D721Med (cell line): Measurements from ENCODE around the gene PDE7B.

ENCODE experiments used
- DNase-seq: peaks from one replicate; pipeline ENCODE4 v3.0.0; 2011; ENCODE audit warnings: low spot score; ENCODE audit not compliant: insufficient read length
- FAIRE-seq: peaks from 2 replicates; lab custom pipeline; 2011; peaks lifted over from hg19 to GRCh38; lab: Jason Lieb, UNC
- CTCF ChIP-seq: IDR thresholded peaks from 2 replicates; pipeline ENCODE4 v1.5.1; 2012; ENCODE audit warnings: mild to moderate bottlenecking, control low read depth; ENCODE audit not compliant: insufficient read depth; ENCODE audit errors: missing control alignments

Gene PDE7B

DNA sequence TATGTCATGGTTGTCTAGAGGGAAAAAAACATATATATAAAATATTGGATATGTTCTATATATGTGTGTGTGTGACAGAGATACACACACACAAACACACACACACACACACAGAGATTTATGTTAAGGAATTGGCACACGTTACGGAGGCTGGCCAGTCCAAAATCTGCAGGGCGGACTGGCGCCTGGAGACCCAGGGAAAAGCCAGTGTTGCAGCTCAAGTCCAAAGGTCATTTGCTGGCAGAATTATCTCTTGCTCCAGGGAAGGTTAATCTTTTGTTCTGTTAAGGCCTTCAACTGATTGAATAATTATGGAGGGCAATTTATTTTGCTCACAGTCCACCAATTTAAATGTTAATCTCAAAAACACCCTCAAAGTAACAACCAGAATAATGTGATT, 37.5 kb upstream of the PDE7B start:
- no peak for DNase-seq
- FAIRE-seq: no peak
- TF ChIP-seq CTCF: no peak

GRCh38 chr6:135815216-135815615, 36.3 kb upstream of the PDE7B start:
- DNase-seq (no peak), FAIRE-seq (no peak)
- no peak for TF ChIP-seq CTCF

GRCh38 chr6:135817035-135817434, 34.5 kb upstream of the PDE7B start:
- FAIRE-seq (no peak), DNase-seq (no peak)
- TF ChIP-seq CTCF: no peak

- FAIRE-seq: no peak
- no peak for TF ChIP-seq CTCF
- no peak for DNase-seq
Measured at GRCh38 chr6:135819665-135820064, 31.8 kb upstream of the PDE7B start.

DNA sequence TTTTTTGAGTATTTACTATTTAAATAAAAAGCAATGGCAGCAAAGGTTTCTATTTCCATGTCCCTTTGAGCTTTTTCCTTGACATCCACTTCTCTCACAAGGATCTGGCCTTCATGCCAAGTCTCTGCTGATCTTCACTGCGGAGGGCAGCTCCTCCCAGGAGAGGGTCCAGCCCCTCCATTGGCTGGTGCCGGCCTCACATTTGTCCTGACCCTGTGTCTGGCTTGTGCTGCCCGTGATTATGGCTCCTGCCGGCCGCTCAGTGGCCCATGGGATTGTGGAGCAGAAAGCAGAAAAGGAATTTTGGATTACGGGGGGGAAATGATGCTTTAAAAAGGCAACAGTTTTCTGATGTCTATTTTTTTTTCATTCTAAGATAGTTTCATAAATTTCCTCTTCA, 31.2 kb upstream of the PDE7B start:
- DNase-seq (no peak), FAIRE-seq (no peak)
- no peak for TF ChIP-seq CTCF

DNA sequence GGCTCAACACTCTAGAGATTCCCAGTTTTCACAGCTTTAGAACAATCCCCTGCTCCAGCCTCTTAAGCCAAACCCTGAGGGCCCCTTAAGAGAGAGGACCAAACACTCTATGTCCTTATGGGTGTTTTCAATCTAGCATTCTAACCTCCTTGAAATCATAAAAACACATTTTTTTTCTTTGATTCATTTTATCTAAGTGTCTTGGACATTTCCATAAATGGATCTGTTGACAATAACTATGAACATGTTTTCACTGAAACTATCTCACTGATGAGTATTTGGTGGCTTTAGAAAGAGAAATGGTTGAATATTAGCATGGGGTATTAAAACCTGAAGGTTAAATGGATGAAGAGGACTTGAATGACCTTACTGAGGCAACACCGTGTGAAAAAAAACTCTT, 27.6 kb upstream of the PDE7B start:
- no peak for TF ChIP-seq CTCF
- no peak for DNase-seq
- FAIRE-seq: no peak

DNA sequence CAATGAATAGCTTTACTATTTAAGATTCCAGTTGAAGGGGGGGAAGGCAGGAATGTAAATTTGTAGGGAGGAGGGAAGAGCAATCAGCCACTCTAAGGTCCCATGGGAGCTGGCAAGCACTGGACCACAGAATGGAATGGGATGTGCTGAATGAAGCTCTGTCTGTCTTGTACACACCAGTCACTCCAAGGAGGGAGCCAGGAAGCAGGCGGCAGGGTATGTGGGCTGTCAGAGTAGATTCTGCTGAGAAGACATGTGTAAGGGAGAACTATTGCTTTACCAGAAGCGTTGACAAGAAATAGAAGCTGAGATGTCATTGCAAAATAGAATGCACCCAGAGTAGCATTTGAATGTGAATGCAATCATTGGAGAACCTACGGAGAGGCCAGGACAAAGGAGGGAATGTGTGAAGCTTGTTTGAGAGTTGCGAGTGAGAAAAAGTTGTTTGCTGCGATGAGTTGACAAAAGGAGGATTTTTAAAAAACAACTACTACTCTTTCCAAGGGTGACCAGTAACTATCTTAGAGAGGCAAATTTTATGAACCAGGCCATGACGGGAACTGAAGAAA, 25.2 kb upstream of the PDE7B start:
- FAIRE-seq (no peak), DNase-seq (no peak)
- TF ChIP-seq CTCF: no peak
